Stomach (tissue), 19 donors: ENCODE measurements around the gene SPIN2B. TPM values are rescaled to one million over a fixed set of nuclear protein-coding genes. Genes with fewer than 3 reads are reported as not detected.
"Not testable (repeated sequence)": the region's sequence is repeated elsewhere in the genome, so short reads cannot be mapped to it uniquely, and the experiment has no call there.

ENCODE experiments used
- DNase-seq, 2 donors: peaks; one replicate each; pipeline versions ENCODE4 v3.0.0 to v3.0.0-alpha.2; 2013 to 2019
- H3K27ac ChIP-seq, 5 donors: fragments of 200-600 bp in 4 of 5; sonication (generic) in 4 of 5; one replicate each; pipeline ENCODE4 v1.5.1; 2013 to 2019; ENCODE audit warnings: mild to moderate bottlenecking in 1 of 5, moderate library complexity in 1 of 5
- H3K27me3 ChIP-seq, 3 donors: fragments of 200-600 bp; sonication (generic); one replicate each; pipeline ENCODE4 v1.5.1; 2017 to 2019; ENCODE audit warnings: mixed run types in 1 of 3
- H3K36me3 ChIP-seq, 4 donors: fragments of 200-600 bp; sonication (generic); 1 replicate in 3 of 4; 2 replicates in 1 of 4; pipeline ENCODE4 v1.5.1; 2016 to 2019
- H3K4me1 ChIP-seq, 4 donors: fragments of 200-600 bp; sonication (generic); one replicate each; pipeline ENCODE4 v1.5.1; 2016 to 2019
- H3K4me3 ChIP-seq, 4 donors: fragments of 200-600 bp; sonication (generic) in 3 of 4; one replicate each; pipeline ENCODE4 v1.5.1; 2016 to 2019; ENCODE audit warnings: mild to moderate bottlenecking in 1 of 4
- H3K9me3 ChIP-seq, 4 donors: fragments of 200-600 bp; sonication (generic); one replicate each; pipeline ENCODE4 v1.5.1; 2016 to 2019
- EP300 ChIP-seq: sonication (generic); formaldehyde crosslinking; IDR thresholded peaks from one replicate; pipeline ENCODE4 v1.6.1; 2017; ENCODE audit warnings: antibody characterized with exemption
- POLR2A ChIP-seq, 4 donors: fragments of 450-650 bp; IDR thresholded peaks; one replicate each; pipeline ENCODE4 v1.6.1; 2016; ENCODE audit warnings: antibody characterized with exemption in 4 of 4, control low read depth in 2 of 4, mild to moderate bottlenecking in 1 of 4, moderate library complexity in 1 of 4
- POLR2AphosphoS5 ChIP-seq, 3 donors: sonication (generic); formaldehyde crosslinking; IDR thresholded peaks; one replicate each; pipeline ENCODE4 v1.6.1; 2016; ENCODE audit warnings: antibody characterized with exemption in 3 of 3
- WGBS, 5 donors: extraction: QIAGEN DNeasy Blood & Tissue Kit in 3 of 5; methylation state at CpG; one replicate each; pipeline versions ENCODE4 v1.1.5 to v1.1.7; 2013 to 2018; 5-methylcytosine and 5-hydroxymethylcytosine counted together
- intact Hi-C: fragments of 100-400 bp; cut with DNase I; formaldehyde crosslinking; loops from one replicate; pipeline ENCODE4 v1.15.1; 2023; ENCODE audit warnings: low total_unique reads
- long read RNA-seq, 10 donors: transcript quantifications; one replicate each; lab custom pipeline, GENCODE V29; 2026
- polyA plus RNA-seq, 3 donors: library from polyadenylated mRNA; stranded (reverse); fragments of 200-250 nt; gene quantifications; one replicate each; pipeline ENCODE4 v1.2.3, GENCODE V29; 2013
- total RNA-seq, 5 donors: library from RNA; depleted of rRNA; stranded (reverse); fragments of >200 nt; gene quantifications; one replicate each; pipeline versions ENCODE4 v1.1.0 to v1.2.3, GENCODE V29; 2014 to 2016
- TF ChIP-seq, protein P1 (sequence below), 7 experiments: fragments of 450-650 bp in 4 of 7; fragments of 200-600 bp in 3 of 7; sonication (generic) in 3 of 7; IDR thresholded peaks; one replicate each; pipeline ENCODE4 v1.5.1; 2016 to 2019; ENCODE audit warnings: antibody characterized with exemption in 7 of 7, control low read depth in 2 of 7, mild to moderate bottlenecking in 1 of 7
- donor health status: healthy with polysubstance abuse.
- donor health status: Bipolar disorder and iron deficiency.
- donor health status: healthy.

SPIN2B gene
- total RNA-seq = 1 to 10 TPM in 3 of 5 donors, not detected in 2; 4.1 to 9.9 (median 6.7) TPM
- polyA plus RNA-seq = 10 to 100 TPM in 1 of 3 donors, 1 to 10 TPM in 2; 4.9 to 10.3 (median 6.9) TPM
- long read RNA-seq, donor 1, partial matches to known transcripts = 0 of 1 reads
- long read RNA-seq, donor 1, other reads (novel, unspliced or antisense) = 0 of 1 reads
- long read RNA-seq, donor 2, partial matches to known transcripts = 0 of 4 reads
- long read RNA-seq, donor 2, other reads (novel, unspliced or antisense) = 0 of 4 reads
- long read RNA-seq, donor 3, partial matches to known transcripts = 0 of 1 reads
- long read RNA-seq, donor 3, other reads (novel, unspliced or antisense) = 0 of 1 reads
- long read RNA-seq, donor 4 = 0 reads
- long read RNA-seq, donor 5, partial matches to known transcripts = 0 of 5 reads
- long read RNA-seq, donor 5, other reads (novel, unspliced or antisense) = 0 of 5 reads
- long read RNA-seq, donor 6, partial matches to known transcripts = 0 of 6 reads
- long read RNA-seq, donor 6, other reads (novel, unspliced or antisense) = 0 of 6 reads
- long read RNA-seq, donor 7, partial matches to known transcripts = 0 of 5 reads
- long read RNA-seq, donor 7, other reads (novel, unspliced or antisense) = 0 of 5 reads
- long read RNA-seq, donor 8, partial matches to known transcripts = 0 of 1 reads
- long read RNA-seq, donor 8, other reads (novel, unspliced or antisense) = 0 of 1 reads
- long read RNA-seq, donor 9, partial matches to known transcripts = 0 of 4 reads
- long read RNA-seq, donor 9, other reads (novel, unspliced or antisense) = 0 of 4 reads
- long read RNA-seq, donor 10 = 0 reads

DNA sequence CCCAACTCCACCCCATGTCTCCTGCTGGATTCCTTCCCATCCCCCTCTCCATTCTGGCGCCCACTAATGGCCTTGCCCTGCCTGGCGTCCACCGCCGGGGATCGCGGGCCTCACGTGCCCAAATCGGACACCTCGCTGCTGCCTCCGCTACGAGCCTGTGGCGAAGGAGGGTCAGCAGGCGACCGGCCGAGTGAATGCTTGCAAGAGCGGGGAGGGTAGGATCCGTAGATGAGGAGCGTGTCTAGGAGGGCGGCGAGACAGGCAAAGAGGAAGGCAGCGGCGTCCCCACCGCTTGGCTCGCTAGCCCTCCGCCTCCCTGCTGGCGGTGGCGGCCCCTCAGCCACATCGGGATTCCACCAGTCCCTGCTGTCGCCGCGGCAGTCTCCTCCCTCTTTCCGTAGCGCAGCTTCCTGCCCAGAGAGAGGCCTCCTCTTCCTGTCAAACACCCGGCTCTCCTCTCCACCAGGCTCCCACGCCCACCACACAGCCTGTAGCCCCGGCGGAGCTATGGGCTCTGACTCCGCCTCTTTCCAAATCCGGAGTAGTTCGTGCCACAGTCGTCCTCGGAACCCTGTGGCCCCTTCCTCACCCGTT, at the start of gene SPIN2B:
Gene SPIN2B, minus strand, starts transcription at position 387 of the 594 bp plus-strand sequence.
- 0 to 38% (median 0%) methylated on average over 7 to 43 of the region's 43 CpGs for WGBS, 5 donors
- intact Hi-C loops = no loop called here
- TF ChIP-seq, protein P1, sequence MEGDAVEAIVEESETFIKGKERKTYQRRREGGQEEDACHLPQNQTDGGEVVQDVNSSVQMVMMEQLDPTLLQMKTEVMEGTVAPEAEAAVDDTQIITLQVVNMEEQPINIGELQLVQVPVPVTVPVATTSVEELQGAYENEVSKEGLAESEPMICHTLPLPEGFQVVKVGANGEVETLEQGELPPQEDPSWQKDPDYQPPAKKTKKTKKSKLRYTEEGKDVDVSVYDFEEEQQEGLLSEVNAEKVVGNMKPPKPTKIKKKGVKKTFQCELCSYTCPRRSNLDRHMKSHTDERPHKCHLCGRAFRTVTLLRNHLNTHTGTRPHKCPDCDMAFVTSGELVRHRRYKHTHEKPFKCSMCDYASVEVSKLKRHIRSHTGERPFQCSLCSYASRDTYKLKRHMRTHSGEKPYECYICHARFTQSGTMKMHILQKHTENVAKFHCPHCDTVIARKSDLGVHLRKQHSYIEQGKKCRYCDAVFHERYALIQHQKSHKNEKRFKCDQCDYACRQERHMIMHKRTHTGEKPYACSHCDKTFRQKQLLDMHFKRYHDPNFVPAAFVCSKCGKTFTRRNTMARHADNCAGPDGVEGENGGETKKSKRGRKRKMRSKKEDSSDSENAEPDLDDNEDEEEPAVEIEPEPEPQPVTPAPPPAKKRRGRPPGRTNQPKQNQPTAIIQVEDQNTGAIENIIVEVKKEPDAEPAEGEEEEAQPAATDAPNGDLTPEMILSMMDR (IDR thresholded peaks at IDR 0.05) = peak in 1 of 7 experiments; percentile 5
- TF ChIP-seq EP300 (no peak), POLR2AphosphoS5 (IDR thresholded peaks at IDR 0.05) (peak in 2 of 3 donors; percentile 60 to 83), POLR2A (IDR thresholded peaks at IDR 0.05) (no peak)

DNA sequence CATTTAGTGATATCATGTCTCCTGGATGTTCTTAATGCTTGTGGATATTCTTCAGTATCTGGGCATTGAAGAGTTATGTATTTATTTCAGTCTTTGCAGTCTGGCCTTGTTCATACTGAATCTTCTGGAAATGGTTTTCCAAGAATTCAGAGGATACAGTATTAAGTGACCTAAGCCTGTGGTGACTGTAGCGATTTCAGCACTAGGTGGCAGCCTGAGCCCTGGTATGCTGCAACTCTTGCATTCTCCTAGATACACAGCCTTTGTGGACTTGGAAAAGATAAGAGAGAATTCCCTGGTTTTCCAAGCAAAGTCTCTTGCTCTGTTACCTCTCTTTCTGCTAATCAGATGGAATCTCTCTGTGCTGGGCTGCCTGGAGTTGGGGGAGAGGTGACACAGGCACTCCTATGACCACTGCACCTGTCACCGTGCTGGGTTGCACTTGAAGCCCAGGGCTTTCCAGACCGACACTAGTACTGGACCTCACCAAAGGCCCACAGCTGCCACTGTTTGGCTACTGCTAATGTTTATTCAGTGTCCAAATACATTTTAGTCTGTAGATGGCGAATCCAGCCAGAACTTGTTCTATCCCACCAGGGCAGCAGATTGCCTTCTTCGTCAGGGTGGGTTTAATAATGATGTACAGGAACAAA, 35.2 kb upstream of the SPIN2B start:
- H3K27me3 ChIP-seq = no peaks in the 10 kb centered on the region
- TF ChIP-seq EP300 = no peak
- TF ChIP-seq, protein P1 (IDR thresholded peaks at IDR 0.05) = peak in 2 of 7 experiments; percentile 12 to 23
- no peak overlapping the region for H3K4me3 ChIP-seq
- no peak overlapping the region for H3K27ac ChIP-seq
- WGBS, 5 donors = 36 to 62% (median 40%) methylated on average over 3 to 5 of the region's 5 CpGs
- H3K4me1 ChIP-seq = no peaks in the 10 kb centered on the region
- DNase-seq = peak; percentile 37 to 59
- intact Hi-C loops = no loop called here
- peaks cover 0 to 30% (median 12%) of the 10 kb centered on the region in 4 donors for H3K9me3 ChIP-seq
- no peaks in the 10 kb centered on the region for H3K36me3 ChIP-seq

More for the DNA sequence above, at the start of gene SPIN2B:
- Histone ChIP-seq H3K9me3 (no peaks in the 10 kb centered on the region), H3K4me1 (no peaks in the 10 kb centered on the region), H3K27me3 (no peaks in the 10 kb centered on the region), H3K4me3 (peak within 1 kb of the TSS; percentile 53 to 64 (median 56)), H3K27ac (peak within 1 kb of the TSS; percentile 71 to 87 (median 72)), H3K36me3 (no peaks in the 10 kb centered on the region)
- DNase-seq = peak; percentile 74 to 93

DNA sequence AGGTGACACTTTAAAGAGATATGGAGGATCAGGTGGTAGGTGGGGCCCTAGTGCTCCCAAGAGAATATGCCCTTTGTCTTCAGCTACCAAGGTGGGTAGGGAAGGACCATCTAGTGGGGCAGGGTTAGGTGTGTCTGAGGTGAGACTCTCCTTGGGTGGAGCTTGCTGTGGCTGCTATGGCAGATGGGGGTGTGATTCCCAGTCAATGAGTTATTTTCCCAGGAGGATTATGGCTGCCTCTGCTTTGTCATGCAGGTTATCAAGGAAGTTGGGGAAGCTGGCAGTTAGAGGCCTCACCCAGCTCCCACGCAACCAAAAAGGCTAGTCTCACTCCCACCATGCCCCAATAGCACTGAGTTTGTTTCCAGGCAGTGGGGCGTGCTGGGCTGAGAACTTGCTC, 33.8 kb upstream of the SPIN2B start:
- H3K36me3 ChIP-seq = no peaks in the 10 kb centered on the region
- no peak overlapping the region for H3K27ac ChIP-seq
- WGBS, 5 donors = 61 to 97% (median 83%) methylated on average over 2 of the region's 2 CpGs
- no peaks in the 10 kb centered on the region for H3K27me3 ChIP-seq
- H3K4me1 ChIP-seq = no peaks in the 10 kb centered on the region
- H3K4me3 ChIP-seq = no peak overlapping the region
- intact Hi-C loops = no loop called here
- peaks cover 0 to 32% (median 13%) of the 10 kb centered on the region in 4 donors for H3K9me3 ChIP-seq
- DNase-seq = no peak
- TF ChIP-seq EP300 = no peak
- TF ChIP-seq POLR2A (IDR thresholded peaks at IDR 0.05) = no peak
- TF ChIP-seq POLR2AphosphoS5 (IDR thresholded peaks at IDR 0.05) = no peak
- TF ChIP-seq, protein P1 (IDR thresholded peaks at IDR 0.05) = no peak

DNA sequence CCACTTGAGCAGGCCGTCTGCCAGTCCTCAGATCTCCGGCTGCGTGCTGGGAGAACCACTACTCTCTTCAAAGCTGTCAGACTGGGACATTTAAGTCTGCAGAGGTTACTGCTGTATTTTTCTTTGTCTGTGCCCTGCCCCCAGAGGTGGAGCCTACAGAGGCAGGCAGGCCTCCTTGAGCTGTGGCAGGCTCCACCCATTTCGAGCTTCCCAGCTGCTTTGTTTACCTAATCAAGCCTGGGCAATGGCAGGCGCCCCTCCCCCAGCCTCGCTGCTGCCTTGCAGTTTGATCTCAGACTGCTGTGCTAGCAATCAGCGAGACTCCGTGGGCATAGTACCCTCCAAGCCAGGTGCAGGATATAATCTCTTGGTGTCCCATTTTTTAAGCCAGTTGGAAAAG, 30.9 kb upstream of the SPIN2B start:
- H3K9me3 ChIP-seq = peaks cover 0 to 27% (median 12%) of the 10 kb centered on the region in 4 donors
- H3K4me3 ChIP-seq, H3K27ac ChIP-seq, intact Hi-C loops, H3K27me3 ChIP-seq, DNase-seq, H3K4me1 ChIP-seq, H3K36me3 ChIP-seq: not testable (repeated sequence)
- WGBS, 5 donors = 63 to 100% (median 75%) methylated on average over 2 to 8 of the region's 8 CpGs
